ENCODE data around the gene APP.

APP gene

GRCh38 chr21:25842925-25843324 is 327.6 kb downstream of the APP start:
- no peak for DNase-seq (ENCODE audit: low read depth in 1 of 2, low spot score in 1 of 2)
- TF ChIP-seq POLR2AphosphoS5 (IDR thresholded peaks at IDR 0.05; ENCODE audit: low read depth) (no peak), CTCF (IDR thresholded peaks at IDR 0.05; ENCODE audit: insufficient read depth, low read length) (no peak), REST (IDR thresholded peaks at IDR 0.05; ENCODE audit: insufficient replicate concordance, low read depth) (no peak), SPI1 (IDR thresholded peaks at IDR 0.05; ENCODE audit: borderline replicate concordance, low read depth) (no peak), GABPA (IDR thresholded peaks at IDR 0.05; ENCODE audit: low read depth) (no peak)
- Histone ChIP-seq H3K27ac (replicated peaks) (no peak overlapping the region), H3K27me3 (ENCODE audit: insufficient read depth, poor library complexity, severe bottlenecking) (no peaks in the 10 kb centered on the region), H3K4me3 (replicated peaks; ENCODE audit: insufficient read depth, low read length) (no peak overlapping the region)

GRCh38 chr21:25838809-25839208 is 331.8 kb downstream of the APP start:
- H3K27me3 ChIP-seq (ENCODE audit: insufficient read depth, poor library complexity, severe bottlenecking), result no peaks in the 10 kb centered on the region
- no peak for DNase-seq (ENCODE audit: low read depth in 1 of 2, low spot score in 1 of 2)
- no peak overlapping the region for H3K4me3 ChIP-seq (replicated peaks; ENCODE audit: insufficient read depth, low read length)
- no peak overlapping the region for H3K27ac ChIP-seq (replicated peaks)
- TF ChIP-seq GABPA (IDR thresholded peaks at IDR 0.05; ENCODE audit: low read depth) (no peak), SPI1 (IDR thresholded peaks at IDR 0.05; ENCODE audit: borderline replicate concordance, low read depth) (no peak)

- H3K27ac ChIP-seq (replicated peaks), result no peak overlapping the region
- TF ChIP-seq REST (IDR thresholded peaks at IDR 0.05; ENCODE audit: insufficient replicate concordance, low read depth), result no peak
- no peak for TF ChIP-seq POLR2AphosphoS5 (IDR thresholded peaks at IDR 0.05; ENCODE audit: low read depth)
- no peak for TF ChIP-seq CTCF (IDR thresholded peaks at IDR 0.05; ENCODE audit: insufficient read depth, low read length)
- no peak for TF ChIP-seq SPI1 (IDR thresholded peaks at IDR 0.05; ENCODE audit: borderline replicate concordance, low read depth)
- TF ChIP-seq GABPA (IDR thresholded peaks at IDR 0.05; ENCODE audit: low read depth), result no peak
- no peak overlapping the region for H3K4me3 ChIP-seq (replicated peaks; ENCODE audit: insufficient read depth, low read length)
- DNase-seq (ENCODE audit: low read depth in 1 of 2, low spot score in 1 of 2), result no peak
- no peaks in the 10 kb centered on the region for H3K27me3 ChIP-seq (ENCODE audit: insufficient read depth, poor library complexity, severe bottlenecking)
Observed at GRCh38 chr21:25837533-25838265, 332.9 kb downstream of the APP start.

- DNase-seq (ENCODE audit: low read depth in 1 of 2, low spot score in 1 of 2), result no peak
- Histone ChIP-seq H3K27ac (replicated peaks) (no peak overlapping the region), H3K27me3 (ENCODE audit: insufficient read depth, poor library complexity, severe bottlenecking) (no peaks in the 10 kb centered on the region), H3K4me3 (replicated peaks; ENCODE audit: insufficient read depth, low read length) (no peak overlapping the region)
- TF ChIP-seq GABPA (IDR thresholded peaks at IDR 0.05; ENCODE audit: low read depth), result no peak
- TF ChIP-seq POLR2AphosphoS5 (IDR thresholded peaks at IDR 0.05; ENCODE audit: low read depth), result no peak
- no peak for TF ChIP-seq SPI1 (IDR thresholded peaks at IDR 0.05; ENCODE audit: borderline replicate concordance, low read depth)
- TF ChIP-seq REST (IDR thresholded peaks at IDR 0.05; ENCODE audit: insufficient replicate concordance, low read depth), result no peak
- no peak for TF ChIP-seq CTCF (IDR thresholded peaks at IDR 0.05; ENCODE audit: insufficient read depth, low read length)
Observed at GRCh38 chr21:25836396-25836795, 334.2 kb downstream of the APP start.
